ENCODE measurements around the gene LGR4.
"Not testable (repeated sequence)": the region's sequence is repeated elsewhere in the genome, so short reads cannot be mapped to it uniquely, and the experiment has no call there.

The LGR4 gene

GRCh38 chr11:27472398-27473016 is at the start of gene LGR4:
TSS of gene LGR4 (minus strand) at chr11:27472790. CDS start at chr11:27472302, 488 bp downstream.
- DNase-seq: peak; percentile 77

GRCh38 chr11:27520226-27520625 is 47.6 kb upstream of the LGR4 start:
- no peak for DNase-seq

- no peak for DNase-seq
Measured at GRCh38 chr11:27518518-27518917, 45.9 kb upstream of the LGR4 start.

- DNase-seq: not testable (repeated sequence)
Measured at GRCh38 chr11:27517490-27517889, 44.9 kb upstream of the LGR4 start.

- DNase-seq: no peak
Measured at GRCh38 chr11:27514558-27514957, 42.0 kb upstream of the LGR4 start.

- DNase-seq: no peak
Measured at GRCh38 chr11:27514076-27514475, 41.5 kb upstream of the LGR4 start.

GRCh38 chr11:27513389-27513788 is 40.8 kb upstream of the LGR4 start:
- DNase-seq: no peak

- no peak for DNase-seq
Measured at GRCh38 chr11:27512238-27512637, 39.6 kb upstream of the LGR4 start.

GRCh38 chr11:27509908-27510307 is 37.3 kb upstream of the LGR4 start:
- DNase-seq: no peak

- no peak for DNase-seq
Measured at GRCh38 chr11:27507557-27508322, 35.1 kb upstream of the LGR4 start.

GRCh38 chr11:27506200-27507182 is 33.9 kb upstream of the LGR4 start, which contains the start of gene LIN7C:
TSS of gene LIN7C (minus strand) at chr11:27506769. CDS start at chr11:27506752, 17 bp downstream.
- peak; percentile 98 for DNase-seq

- DNase-seq: no peak
Measured at GRCh38 chr11:27505781-27506180, 33.2 kb upstream of the LGR4 start.

- DNase-seq: no peak
Measured at GRCh38 chr11:27504205-27504604, 31.6 kb upstream of the LGR4 start.

- DNase-seq: no peak
Measured at GRCh38 chr11:27501100-27501499, 28.5 kb upstream of the LGR4 start.

GRCh38 chr11:27497911-27498310 is 25.3 kb upstream of the LGR4 start:
- DNase-seq: no peak

- DNase-seq: peak; percentile 18
Measured at GRCh38 chr11:27497284-27497866, 24.8 kb upstream of the LGR4 start.

GRCh38 chr11:27496461-27496860 is 23.9 kb upstream of the LGR4 start:
- no peak for DNase-seq

- no peak for DNase-seq
Measured at GRCh38 chr11:27495710-27496300, 23.2 kb upstream of the LGR4 start.

- no peak for DNase-seq
Measured at GRCh38 chr11:27489092-27489491, 16.5 kb upstream of the LGR4 start.

- no peak for DNase-seq
Measured at GRCh38 chr11:27487706-27488105, 15.1 kb upstream of the LGR4 start.

GRCh38 chr11:27485930-27486773 is 13.6 kb upstream of the LGR4 start:
- DNase-seq: peak; percentile 69
